Chondrocyte (in vitro differentiated cells): ENCODE results near the gene SPDYE16. TPM values are rescaled to one million over a fixed set of nuclear protein-coding genes. Genes with fewer than 3 reads are reported as not detected.
"Not testable (repeated sequence)": the region's sequence is repeated elsewhere in the genome, so short reads cannot be mapped to it uniquely, and the experiment has no call there.

Source experiments
- DNase-seq: peaks from one replicate; pipeline ENCODE4 v3.0.0; 2021; ENCODE audit warnings: mixed read lengths, low spot score
- H3K27ac Mint-ChIP-seq: one replicate; pipeline ENCODE4 v1.8.0; 2021; ENCODE audit warnings: mild to moderate bottlenecking, moderate library complexity, mixed read lengths; ENCODE audit not compliant: unreplicated experiment
- H3K27me3 Mint-ChIP-seq: 2 replicates; pipeline ENCODE4 v1.8.0; 2021; ENCODE audit warnings: low read depth, mixed read lengths
- H3K36me3 Mint-ChIP-seq: 2 replicates; pipeline ENCODE4 v1.8.0; 2021; ENCODE audit warnings: low read depth, mixed read lengths
- H3K4me1 Mint-ChIP-seq: 2 replicates; pipeline ENCODE4 v1.8.0; 2021; ENCODE audit warnings: low read depth, mild to moderate bottlenecking, mixed read lengths
- H3K4me3 Mint-ChIP-seq: one replicate; pipeline ENCODE4 v1.8.0; 2021; ENCODE audit warnings: mild to moderate bottlenecking, moderate library complexity, mixed read lengths; ENCODE audit not compliant: unreplicated experiment
- H3K9me3 Mint-ChIP-seq: 2 replicates; pipeline ENCODE4 v1.8.0; 2021; ENCODE audit warnings: low read depth, mixed read lengths
- CTCF ChIP-seq: fragments of 200-600 bp; sonication (generic); IDR thresholded peaks from 2 replicates; pipeline ENCODE4 v1.5.0; 2021; ENCODE audit warnings: antibody characterized with exemption, mild to moderate bottlenecking, moderate library complexity
- total RNA-seq: library from RNA; stranded (reverse); gene quantifications from 3 replicates; pipeline ENCODE4 v1.2.1, GENCODE V29; 2021

SPDYE16 gene
- total RNA-seq, 1 donor from 2014 or later = not detected

GRCh38 chr7:76507723-76508406, 35.2 kb downstream of the SPDYE16 start:
- H3K36me3 Mint-ChIP-seq = peaks cover 2% of the 10 kb centered on the region
- H3K27ac Mint-ChIP-seq = no peak overlapping the region
- no peak for TF ChIP-seq CTCF
- no peak for DNase-seq
- H3K9me3 Mint-ChIP-seq = peaks cover 2% of the 10 kb centered on the region
- peaks cover 5% of the 10 kb centered on the region for H3K4me1 Mint-ChIP-seq
- H3K4me3 Mint-ChIP-seq = no peak overlapping the region
- no peaks in the 10 kb centered on the region for H3K27me3 Mint-ChIP-seq

- H3K4me1 Mint-ChIP-seq, H3K4me3 Mint-ChIP-seq, H3K27ac Mint-ChIP-seq, H3K9me3 Mint-ChIP-seq, H3K27me3 Mint-ChIP-seq, H3K36me3 Mint-ChIP-seq: not testable (repeated sequence)
- DNase-seq = peak; percentile 34
Observed at GRCh38 chr7:76506643-76507042, 36.5 kb downstream of the SPDYE16 start.

- TF ChIP-seq CTCF = no peak
- Mint-ChIP-seq H3K27ac (no peak overlapping the region), H3K36me3 (peaks cover 2% of the 10 kb centered on the region), H3K4me1 (peaks cover 5% of the 10 kb centered on the region), H3K9me3 (peaks cover 2% of the 10 kb centered on the region), H3K4me3 (no peak overlapping the region), H3K27me3 (no peaks in the 10 kb centered on the region)
- no peak for DNase-seq
Observed at GRCh38 chr7:76506081-76506440, 37.0 kb downstream of the SPDYE16 start.

- H3K27ac Mint-ChIP-seq = no peak overlapping the region
- H3K4me3 Mint-ChIP-seq = no peak overlapping the region
- H3K9me3 Mint-ChIP-seq = peaks cover 2% of the 10 kb centered on the region
- peaks cover 2% of the 10 kb centered on the region for H3K36me3 Mint-ChIP-seq
- H3K27me3 Mint-ChIP-seq = no peaks in the 10 kb centered on the region
- H3K4me1 Mint-ChIP-seq = peaks cover 5% of the 10 kb centered on the region
- peak; percentile 87 for DNase-seq
- no peak for TF ChIP-seq CTCF
Observed at GRCh38 chr7:76505168-76506080, 37.7 kb downstream of the SPDYE16 start.

GRCh38 chr7:76504351-76505167, 38.5 kb downstream of the SPDYE16 start:
- not testable (repeated sequence) for H3K4me1 Mint-ChIP-seq, H3K9me3 Mint-ChIP-seq, H3K36me3 Mint-ChIP-seq, H3K4me3 Mint-ChIP-seq, H3K27me3 Mint-ChIP-seq, H3K27ac Mint-ChIP-seq
- DNase-seq = peak; percentile 81

- not testable (repeated sequence) for H3K4me1 Mint-ChIP-seq, H3K36me3 Mint-ChIP-seq, H3K27ac Mint-ChIP-seq, H3K9me3 Mint-ChIP-seq, H3K4me3 Mint-ChIP-seq, H3K27me3 Mint-ChIP-seq
- peak; percentile 34 for DNase-seq
Observed at GRCh38 chr7:76503244-76503643, 39.9 kb downstream of the SPDYE16 start.

- H3K4me3 Mint-ChIP-seq, H3K4me1 Mint-ChIP-seq, H3K9me3 Mint-ChIP-seq, H3K27ac Mint-ChIP-seq, H3K36me3 Mint-ChIP-seq, H3K27me3 Mint-ChIP-seq: not testable (repeated sequence)
- peak; percentile 64 for DNase-seq
Observed at GRCh38 chr7:76502836-76503235, 40.3 kb downstream of the SPDYE16 start.

- not testable (repeated sequence) for H3K4me3 Mint-ChIP-seq, H3K36me3 Mint-ChIP-seq, H3K27ac Mint-ChIP-seq, H3K9me3 Mint-ChIP-seq, H3K4me1 Mint-ChIP-seq, H3K27me3 Mint-ChIP-seq
- DNase-seq = peak; percentile 79
Observed at GRCh38 chr7:76502224-76502623, 40.9 kb downstream of the SPDYE16 start.

GRCh38 chr7:76499924-76500241, 43.2 kb downstream of the SPDYE16 start:
- H3K9me3 Mint-ChIP-seq, H3K27me3 Mint-ChIP-seq, H3K27ac Mint-ChIP-seq, H3K4me3 Mint-ChIP-seq, DNase-seq, H3K36me3 Mint-ChIP-seq, H3K4me1 Mint-ChIP-seq: not testable (repeated sequence)
